MM.1S (cell line): ENCODE results near the gene EXOC2.

Experiments used
- DNase-seq: peaks from one replicate; pipeline ENCODE4 v3.0.0-alpha.2; 2015
- H2AFZ ChIP-seq: fragments of 300-600 bp; sonication (generic); 2 replicates; pipeline ENCODE4 v1.6.0; 2016; ENCODE audit warnings: antibody characterized with exemption, low read length
- H3F3A ChIP-seq: fragments of 300-600 bp; sonication (generic); 2 replicates; pipeline ENCODE4 v1.6.1; 2016; ENCODE audit warnings: mild to moderate bottlenecking, antibody characterized with exemption, low read length, moderate library complexity, mixed read lengths; ENCODE audit not compliant: insufficient read depth
- H3K27ac ChIP-seq: fragments of 300-600 bp; sonication (generic); 2 replicates; pipeline ENCODE4 v1.5.1; 2016; ENCODE audit warnings: mild to moderate bottlenecking, low read length
- H3K27me3 ChIP-seq: fragments of 300-600 bp; sonication (generic); replicated peaks from 2 replicates; pipeline ENCODE4 v1.6.0; 2016; ENCODE audit warnings: low read length; ENCODE audit not compliant: insufficient read depth
- H3K36me3 ChIP-seq: fragments of 300-600 bp; sonication (generic); replicated peaks from 2 replicates; pipeline ENCODE4 v1.6.1; 2016; ENCODE audit warnings: mild to moderate bottlenecking, low read length, mixed read lengths; ENCODE audit not compliant: insufficient read depth
- H3K4me1 ChIP-seq: fragments of 300-600 bp; sonication (generic); 2 replicates; pipeline ENCODE4 v1.6.1; 2016; ENCODE audit warnings: low read length, mixed read lengths
- H3K4me2 ChIP-seq: fragments of 300-600 bp; sonication (generic); 2 replicates; pipeline ENCODE4 v1.6.0; 2016; ENCODE audit warnings: low read depth, low read length
- H3K4me3 ChIP-seq: fragments of 300-600 bp; sonication (generic); 2 replicates; pipeline ENCODE4 v1.5.1; 2016; ENCODE audit warnings: low read length, mixed read lengths
- H3K79me2 ChIP-seq: fragments of 300-600 bp; sonication (generic); 2 replicates; pipeline ENCODE4 v1.6.1; 2016; ENCODE audit warnings: mixed run types, low read length, mixed read lengths
- H3K9ac ChIP-seq: fragments of 300-600 bp; sonication (generic); 2 replicates; pipeline ENCODE4 v1.6.1; 2016; ENCODE audit warnings: low read length, mixed read lengths
- H3K9me2 ChIP-seq: fragments of 300-600 bp; sonication (generic); replicated peaks from 2 replicates; pipeline ENCODE4 v1.6.1; 2016; ENCODE audit warnings: mild to moderate bottlenecking, low read length, mixed read lengths; ENCODE audit not compliant: insufficient read depth
- H3K9me3 ChIP-seq: fragments of 300-600 bp; sonication (generic); replicated peaks from 2 replicates; pipeline ENCODE4 v1.6.1; 2016; ENCODE audit warnings: mild to moderate bottlenecking, low read length, mixed read lengths; ENCODE audit not compliant: insufficient read depth
- H4K20me1 ChIP-seq: fragments of 300-600 bp; sonication (generic); 2 replicates; pipeline ENCODE4 v1.6.1; 2016; ENCODE audit warnings: mild to moderate bottlenecking, low read length, moderate library complexity, mixed read lengths; ENCODE audit not compliant: insufficient read depth
- CTCF ChIP-seq: fragments of 300-600 bp; sonication (generic); IDR thresholded peaks from 2 replicates; pipeline ENCODE4 v1.5.1; 2016; ENCODE audit warnings: antibody characterized with exemption, low read length, mixed read lengths
- EZH2 ChIP-seq: fragments of 300-600 bp; sonication (generic); optimal IDR thresholded peaks from 2 replicates; pipeline ENCODE3; 2017; ENCODE audit warnings: low read depth, mild to moderate bottlenecking, antibody characterized with exemption, low read length, mixed read lengths
- EZH2phosphoT487 ChIP-seq: fragments of 300-600 bp; sonication (generic); IDR thresholded peaks from 2 replicates; pipeline ENCODE4 v1.6.1; 2018; ENCODE audit warnings: antibody characterized with exemption, low read length

The EXOC2 gene

GRCh38 chr6:508614-509013, 184.3 kb downstream of the EXOC2 start:
- Histone ChIP-seq H3K4me3 (no peak overlapping the region), H3K79me2 (no peaks in the 10 kb centered on the region), H3K27me3 (no peaks in the 10 kb centered on the region), H4K20me1 (no peaks in the 10 kb centered on the region), H3F3A (no peaks in the 10 kb centered on the region), H3K9ac (no peak overlapping the region), H3K27ac (no peak overlapping the region), H3K36me3 (no peaks in the 10 kb centered on the region), H3K4me1 (peaks cover 11% of the 10 kb centered on the region), H3K9me3 (no peaks in the 10 kb centered on the region), H2AFZ (no peak overlapping the region), H3K9me2 (no peaks in the 10 kb centered on the region), H3K4me2 (no peak overlapping the region)
- no peak for DNase-seq
- no peak for TF ChIP-seq CTCF
- no peak for TF ChIP-seq EZH2phosphoT487
- no peak for TF ChIP-seq EZH2

GRCh38 chr6:508006-508405, 184.9 kb downstream of the EXOC2 start:
- peaks cover 11% of the 10 kb centered on the region for H3K4me1 ChIP-seq
- no peaks in the 10 kb centered on the region for H3F3A ChIP-seq
- H3K4me3 ChIP-seq: no peak overlapping the region
- H3K27ac ChIP-seq: no peak overlapping the region
- TF ChIP-seq EZH2: no peak
- TF ChIP-seq EZH2phosphoT487: no peak
- no peak overlapping the region for H3K9ac ChIP-seq
- no peaks in the 10 kb centered on the region for H4K20me1 ChIP-seq
- no peaks in the 10 kb centered on the region for H3K36me3 ChIP-seq
- no peak for DNase-seq
- no peaks in the 10 kb centered on the region for H3K27me3 ChIP-seq
- H3K9me3 ChIP-seq: no peaks in the 10 kb centered on the region
- no peak overlapping the region for H3K4me2 ChIP-seq
- no peaks in the 10 kb centered on the region for H3K79me2 ChIP-seq
- H2AFZ ChIP-seq: no peak overlapping the region
- no peaks in the 10 kb centered on the region for H3K9me2 ChIP-seq

- Histone ChIP-seq H3K36me3 (no peaks in the 10 kb centered on the region), H3K27me3 (no peaks in the 10 kb centered on the region), H3K4me1 (peaks cover 11% of the 10 kb centered on the region), H3K4me2 (no peak overlapping the region), H3K27ac (no peak overlapping the region), H3K9ac (no peak overlapping the region), H3K9me3 (no peaks in the 10 kb centered on the region), H3F3A (no peaks in the 10 kb centered on the region), H3K4me3 (no peak overlapping the region), H3K79me2 (no peaks in the 10 kb centered on the region), H2AFZ (no peak overlapping the region), H4K20me1 (no peaks in the 10 kb centered on the region), H3K9me2 (no peaks in the 10 kb centered on the region)
- no peak for DNase-seq
- no peak for TF ChIP-seq CTCF
- TF ChIP-seq EZH2phosphoT487: no peak
- TF ChIP-seq EZH2: no peak
These were observed 185.9 kb downstream of the EXOC2 start for GRCh38 chr6:506920-507622.

GRCh38 chr6:506508-506907, 186.4 kb downstream of the EXOC2 start:
- no peaks in the 10 kb centered on the region for H3K27me3 ChIP-seq
- H3K9me2 ChIP-seq: no peaks in the 10 kb centered on the region
- no peak overlapping the region for H3K9ac ChIP-seq
- no peaks in the 10 kb centered on the region for H3K9me3 ChIP-seq
- H3K4me3 ChIP-seq: no peak overlapping the region
- no peaks in the 10 kb centered on the region for H3F3A ChIP-seq
- H3K79me2 ChIP-seq: no peaks in the 10 kb centered on the region
- no peak overlapping the region for H3K27ac ChIP-seq
- H3K4me2 ChIP-seq: no peak overlapping the region
- no peak for DNase-seq
- no peak for TF ChIP-seq EZH2phosphoT487
- no peak for TF ChIP-seq EZH2
- no peak for TF ChIP-seq CTCF
- peaks cover 11% of the 10 kb centered on the region for H3K4me1 ChIP-seq
- H3K36me3 ChIP-seq: no peaks in the 10 kb centered on the region
- H4K20me1 ChIP-seq: no peaks in the 10 kb centered on the region
- no peak overlapping the region for H2AFZ ChIP-seq
